GM23338 (cell line): ENCODE results near the gene SAC3D1. TPM values are rescaled to one million over a fixed set of nuclear protein-coding genes. Genes with fewer than 3 reads are reported as not detected.

Source experiments
- ATAC-seq: fragments of 200-7000 bp; cut with Tn5 transposase; 3 replicates; pipeline ENCODE4 v1.9.1; 2020
- DNase-seq: peaks from one replicate; pipeline ENCODE4 v3.0.0-alpha.2; 2015; ENCODE audit warnings: low spot score
- H2AFZ ChIP-seq: fragments of 200-600 bp; sonication (generic); 2 replicates; pipeline ENCODE4 v1.8.0; 2016; ENCODE audit warnings: antibody characterized with exemption, mild to moderate bottlenecking, moderate library complexity
- H3F3A ChIP-seq: fragments of 200-600 bp; sonication (generic); replicated peaks from 2 replicates; pipeline ENCODE4 v1.8.0; 2017; ENCODE audit warnings: antibody characterized with exemption, mixed run types, low read depth
- H3K27ac ChIP-seq: fragments of 200-600 bp; sonication (generic); 2 replicates; pipeline ENCODE4 v1.6.1; 2016; ENCODE audit warnings: low read depth
- H3K27me3 ChIP-seq: fragments of 200-600 bp; sonication (generic); 2 replicates; pipeline ENCODE4 v1.8.0; 2016; ENCODE audit warnings: mild to moderate bottlenecking, mixed run types, moderate library complexity; ENCODE audit not compliant: insufficient read depth
- H3K36me3 ChIP-seq: fragments of 200-600 bp; sonication (generic); 2 replicates; pipeline ENCODE4 v1.8.0; 2016; ENCODE audit warnings: mild to moderate bottlenecking; ENCODE audit not compliant: insufficient read depth
- H3K4me1 ChIP-seq: fragments of 200-600 bp; sonication (generic); 2 replicates; pipeline ENCODE4 v1.8.0; 2016; ENCODE audit warnings: mild to moderate bottlenecking, moderate library complexity; ENCODE audit not compliant: insufficient read depth
- H3K4me2 ChIP-seq: fragments of 200-600 bp; sonication (generic); 2 replicates; pipeline ENCODE4 v1.7.1; 2017; ENCODE audit warnings: mixed run types
- H3K4me3 ChIP-seq: fragments of 200-600 bp; sonication (generic); 2 replicates; pipeline ENCODE4 v1.6.1; 2016; ENCODE audit warnings: mixed run types
- H3K79me2 ChIP-seq: fragments of 200-600 bp; sonication (generic); replicated peaks from 2 replicates; pipeline ENCODE4 v1.8.0; 2017; ENCODE audit warnings: mild to moderate bottlenecking; ENCODE audit not compliant: insufficient read depth
- H3K9me2 ChIP-seq: fragments of 200-600 bp; sonication (generic); 2 replicates; pipeline ENCODE4 v1.8.0; 2017; ENCODE audit not compliant: insufficient read depth
- H4K20me1 ChIP-seq: fragments of 200-600 bp; sonication (generic); replicated peaks from 2 replicates; pipeline ENCODE4 v1.8.0; 2017; ENCODE audit warnings: mild to moderate bottlenecking; ENCODE audit not compliant: insufficient read depth
- H3K27ac Mint-ChIP-seq: 2 replicates; pipeline ENCODE4 v1.8.0; 2020; ENCODE audit warnings: inconsistent platforms, mild to moderate bottlenecking, moderate library complexity, mixed read lengths
- H3K27me3 Mint-ChIP-seq: 3 replicates; pipeline ENCODE4 v1.8.0; 2022; ENCODE audit warnings: low read depth, mild to moderate bottlenecking, moderate library complexity, mixed read lengths, inconsistent platforms; ENCODE audit not compliant: insufficient read depth, poor library complexity
- H3K36me3 Mint-ChIP-seq: 3 replicates; pipeline ENCODE4 v1.8.0; 2021; ENCODE audit warnings: low read depth, mild to moderate bottlenecking, inconsistent platforms, moderate library complexity, mixed read lengths
- H3K4me1 Mint-ChIP-seq: 3 replicates; pipeline ENCODE4 v1.8.0; 2020; ENCODE audit warnings: mild to moderate bottlenecking, inconsistent platforms, mixed read lengths
- H3K4me3 Mint-ChIP-seq: 3 replicates; pipeline ENCODE4 v1.8.0; 2021; ENCODE audit warnings: moderate library complexity, mild to moderate bottlenecking, inconsistent platforms, mixed read lengths
- H3K9me3 Mint-ChIP-seq: 3 replicates; pipeline ENCODE4 v1.8.0; 2020; ENCODE audit warnings: moderate library complexity, mild to moderate bottlenecking, inconsistent platforms, mixed read lengths
- CREB1 ChIP-seq: fragments of 250-450 bp; sonication (Bioruptor Pico); IDR thresholded peaks from 2 replicates; pipeline ENCODE4 v1.5.0; 2020; ENCODE audit warnings: low read depth, mild to moderate bottlenecking, moderate library complexity
- CTCF ChIP-seq, 2 experiments: fragments of 200-600 bp in 1 of 2; sonication (generic) in 1 of 2; conservative IDR thresholded peaks; 2 replicates each; pipeline versions ENCODE4 v1.5.1 to v1.6.1; 2016 to 2017; ENCODE audit warnings: antibody characterized with exemption in 2 of 2, low read depth in 2 of 2, mild to moderate bottlenecking in 2 of 2, moderate library complexity in 1 of 2
- ETS1 ChIP-seq: IDR thresholded peaks from 2 replicates; pipeline ENCODE4 v1.6.1; 2016; ENCODE audit warnings: antibody characterized with exemption
- EZH2 ChIP-seq: fragments of 200-600 bp; sonication (generic); IDR thresholded peaks from one replicate; pipeline ENCODE4 v1.8.0; 2017; ENCODE audit warnings: antibody characterized with exemption, mild to moderate bottlenecking, low read depth; ENCODE audit not compliant: unreplicated experiment
- EZH2phosphoT487 ChIP-seq: fragments of 200-600 bp; sonication (generic); IDR thresholded peaks from one replicate; pipeline ENCODE4 v1.8.1; 2018; ENCODE audit warnings: antibody characterized with exemption; ENCODE audit not compliant: unreplicated experiment
- JUNB ChIP-seq: IDR thresholded peaks from one replicate; pipeline ENCODE4 v1.6.1; 2016; ENCODE audit warnings: antibody characterized with exemption; ENCODE audit not compliant: unreplicated experiment
- NANOG ChIP-seq: IDR thresholded peaks from 2 replicates; pipeline ENCODE4 v1.6.1; 2016; ENCODE audit warnings: antibody characterized with exemption, borderline replicate concordance
- POLR2AphosphoS5 ChIP-seq: IDR thresholded peaks from 2 replicates; pipeline ENCODE4 v1.6.1; 2016; ENCODE audit warnings: antibody characterized with exemption, low read depth
- REST ChIP-seq: IDR thresholded peaks from one replicate; pipeline ENCODE4 v1.6.1; 2018; ENCODE audit warnings: antibody characterized with exemption; ENCODE audit not compliant: unreplicated experiment
- STAT1 ChIP-seq: IDR thresholded peaks from one replicate; pipeline ENCODE4 v1.6.1; 2016; ENCODE audit warnings: antibody characterized with exemption; ENCODE audit not compliant: unreplicated experiment
- ZNF114 ChIP-seq: fragments of 250-450 bp; sonication (Bioruptor Pico); IDR thresholded peaks from 2 replicates; pipeline ENCODE4 v1.5.0; 2020; ENCODE audit warnings: mild to moderate bottlenecking, moderate library complexity
- ZNF331 ChIP-seq: fragments of 250-450 bp; sonication (Bioruptor Pico); IDR thresholded peaks from 2 replicates; pipeline ENCODE4 v1.5.0; 2020; ENCODE audit warnings: low read depth, mild to moderate bottlenecking, moderate library complexity
- polyA plus RNA-seq: library from polyadenylated mRNA; unstranded; fragments of >200 nt; fragmentation: Nextera tagmentation; extraction: Ambion mirVana; gene quantifications from 2 replicates; pipeline ENCODE4 v1.2.1, GENCODE V29; 2016
- total RNA-seq: library from RNA; depleted of rRNA; stranded (reverse); fragments of >200 nt; shearing (Covaris generic); gene quantifications from 2 replicates; pipeline ENCODE4 v1.2.3, GENCODE V29; 2014
- TF ChIP-seq, protein P1 (sequence below): fragments of 250-450 bp; sonication (Bioruptor Pico); IDR thresholded peaks from 2 replicates; pipeline ENCODE4 v1.5.0; 2020; ENCODE audit warnings: mild to moderate bottlenecking, moderate library complexity

Gene SAC3D1
- total and polyA plus RNA-seq, 2 experiments from 2014 or later = 21.6 to 30.3 TPM

DNA sequence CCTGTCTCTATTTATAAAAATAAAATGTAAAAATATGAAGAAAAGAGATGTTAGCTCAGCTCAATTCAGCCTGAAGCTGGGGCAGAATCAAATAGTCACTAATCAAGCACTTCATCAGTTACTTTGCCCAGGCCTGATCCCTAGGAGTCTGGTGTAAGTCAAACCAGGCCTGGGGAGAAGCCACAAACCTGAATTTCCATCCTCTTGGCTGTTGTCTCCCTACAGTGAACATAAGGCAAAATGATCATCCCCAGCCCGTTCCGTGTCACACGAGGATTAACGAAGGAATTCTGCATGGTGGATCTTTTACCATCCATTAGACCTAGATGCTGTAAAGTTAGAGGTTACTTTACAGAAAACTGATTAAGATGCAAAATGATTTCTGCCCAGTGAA is 23.8 kb downstream of the SAC3D1 start:
- Histone ChIP-seq H3K36me3 (no peaks in the 10 kb centered on the region), H3K4me3 (no peak overlapping the region), H4K20me1 (no peaks in the 10 kb centered on the region), H3K4me1 (peaks cover 13% of the 10 kb centered on the region), H3K27ac (no peak overlapping the region), H2AFZ (no peak overlapping the region), H3K9me2 (no peaks in the 10 kb centered on the region), H3K4me2 (no peak overlapping the region), H3F3A (no peaks in the 10 kb centered on the region), H3K79me2 (no peaks in the 10 kb centered on the region), H3K27me3 (no peaks in the 10 kb centered on the region)
- Mint-ChIP-seq H3K4me3 (no peak overlapping the region), H3K27me3 (peaks cover 2% of the 10 kb centered on the region), H3K36me3 (no peaks in the 10 kb centered on the region), H3K27ac (no peak overlapping the region), H3K4me1 (peaks cover 35% of the 10 kb centered on the region), H3K9me3 (no peaks in the 10 kb centered on the region)
- ATAC-seq = no peak
- TF ChIP-seq ZNF331 = no peak
- TF ChIP-seq POLR2AphosphoS5 = no peak
- TF ChIP-seq, protein P1, sequence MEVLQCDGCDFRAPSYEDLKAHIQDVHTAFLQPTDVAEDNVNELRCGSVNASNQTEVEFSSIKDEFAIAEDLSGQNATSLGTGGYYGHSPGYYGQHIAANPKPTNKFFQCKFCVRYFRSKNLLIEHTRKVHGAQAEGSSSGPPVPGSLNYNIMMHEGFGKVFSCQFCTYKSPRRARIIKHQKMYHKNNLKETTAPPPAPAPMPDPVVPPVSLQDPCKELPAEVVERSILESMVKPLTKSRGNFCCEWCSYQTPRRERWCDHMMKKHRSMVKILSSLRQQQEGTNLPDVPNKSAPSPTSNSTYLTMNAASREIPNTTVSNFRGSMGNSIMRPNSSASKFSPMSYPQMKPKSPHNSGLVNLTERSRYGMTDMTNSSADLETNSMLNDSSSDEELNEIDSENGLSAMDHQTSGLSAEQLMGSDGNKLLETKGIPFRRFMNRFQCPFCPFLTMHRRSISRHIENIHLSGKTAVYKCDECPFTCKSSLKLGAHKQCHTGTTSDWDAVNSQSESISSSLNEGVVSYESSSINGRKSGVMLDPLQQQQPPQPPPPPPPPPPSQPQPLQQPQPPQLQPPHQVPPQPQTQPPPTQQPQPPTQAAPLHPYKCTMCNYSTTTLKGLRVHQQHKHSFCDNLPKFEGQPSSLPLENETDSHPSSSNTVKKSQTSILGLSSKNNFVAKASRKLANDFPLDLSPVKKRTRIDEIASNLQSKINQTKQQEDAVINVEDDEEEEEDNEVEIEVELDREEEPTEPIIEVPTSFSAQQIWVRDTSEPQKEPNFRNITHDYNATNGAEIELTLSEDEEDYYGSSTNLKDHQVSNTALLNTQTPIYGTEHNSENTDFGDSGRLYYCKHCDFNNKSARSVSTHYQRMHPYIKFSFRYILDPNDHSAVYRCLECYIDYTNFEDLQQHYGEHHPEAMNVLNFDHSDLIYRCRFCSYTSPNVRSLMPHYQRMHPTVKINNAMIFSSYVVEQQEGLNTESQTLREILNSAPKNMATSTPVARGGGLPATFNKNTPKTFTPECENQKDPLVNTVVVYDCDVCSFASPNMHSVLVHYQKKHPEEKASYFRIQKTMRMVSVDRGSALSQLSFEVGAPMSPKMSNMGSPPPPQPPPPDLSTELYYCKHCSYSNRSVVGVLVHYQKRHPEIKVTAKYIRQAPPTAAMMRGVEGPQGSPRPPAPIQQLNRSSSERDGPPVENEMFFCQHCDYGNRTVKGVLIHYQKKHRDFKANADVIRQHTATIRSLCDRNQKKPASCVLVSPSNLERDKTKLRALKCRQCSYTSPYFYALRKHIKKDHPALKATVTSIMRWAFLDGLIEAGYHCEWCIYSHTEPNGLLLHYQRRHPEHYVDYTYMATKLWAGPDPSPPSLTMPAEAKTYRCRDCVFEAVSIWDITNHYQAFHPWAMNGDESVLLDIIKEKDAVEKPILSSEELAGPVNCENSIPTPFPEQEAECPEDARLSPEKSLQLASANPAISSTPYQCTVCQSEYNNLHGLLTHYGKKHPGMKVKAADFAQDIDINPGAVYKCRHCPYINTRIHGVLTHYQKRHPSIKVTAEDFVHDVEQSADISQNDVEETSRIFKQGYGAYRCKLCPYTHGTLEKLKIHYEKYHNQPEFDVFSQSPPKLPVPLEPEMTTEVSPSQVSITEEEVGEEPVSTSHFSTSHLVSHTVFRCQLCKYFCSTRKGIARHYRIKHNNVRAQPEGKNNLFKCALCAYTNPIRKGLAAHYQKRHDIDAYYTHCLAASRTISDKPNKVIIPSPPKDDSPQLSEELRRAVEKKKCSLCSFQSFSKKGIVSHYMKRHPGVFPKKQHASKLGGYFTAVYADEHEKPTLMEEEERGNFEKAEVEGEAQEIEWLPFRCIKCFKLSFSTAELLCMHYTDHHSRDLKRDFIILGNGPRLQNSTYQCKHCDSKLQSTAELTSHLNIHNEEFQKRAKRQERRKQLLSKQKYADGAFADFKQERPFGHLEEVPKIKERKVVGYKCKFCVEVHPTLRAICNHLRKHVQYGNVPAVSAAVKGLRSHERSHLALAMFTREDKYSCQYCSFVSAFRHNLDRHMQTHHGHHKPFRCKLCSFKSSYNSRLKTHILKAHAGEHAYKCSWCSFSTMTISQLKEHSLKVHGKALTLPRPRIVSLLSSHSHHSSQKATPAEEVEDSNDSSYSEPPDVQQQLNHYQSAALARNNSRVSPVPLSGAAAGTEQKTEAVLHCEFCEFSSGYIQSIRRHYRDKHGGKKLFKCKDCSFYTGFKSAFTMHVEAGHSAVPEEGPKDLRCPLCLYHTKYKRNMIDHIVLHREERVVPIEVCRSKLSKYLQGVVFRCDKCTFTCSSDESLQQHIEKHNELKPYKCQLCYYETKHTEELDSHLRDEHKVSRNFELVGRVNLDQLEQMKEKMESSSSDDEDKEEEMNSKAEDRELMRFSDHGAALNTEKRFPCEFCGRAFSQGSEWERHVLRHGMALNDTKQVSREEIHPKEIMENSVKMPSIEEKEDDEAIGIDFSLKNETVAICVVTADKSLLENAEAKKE (CRISPR knock-in tag) = no peak
- no peak for TF ChIP-seq JUNB
- no peak for TF ChIP-seq ETS1
- no peak for TF ChIP-seq CREB1 (CRISPR knock-in tag)
- no peak for TF ChIP-seq EZH2phosphoT487
- no peak for TF ChIP-seq CTCF (conservative IDR thresholded peaks at IDR 0.05; ENCODE audit: low read depth in 2 of 2)
- no peak for TF ChIP-seq STAT1
- no peak for TF ChIP-seq REST
- no peak for TF ChIP-seq EZH2
- TF ChIP-seq ZNF114 (CRISPR knock-in tag) = no peak
- no peak for TF ChIP-seq NANOG
- DNase-seq = no peak
